HEK293 (cell line): ENCODE measurements around the gene SLC35F2.

Experiments
- CTCF ChIP-seq: fragments of 450-650 bp; formaldehyde crosslinking; IDR thresholded peaks from 2 replicates; pipeline ENCODE4 v1.5.1; 2016; ENCODE audit warnings: missing biosample characterization, missing genetic modification characterization
- MEIS1 ChIP-seq: sonication (generic); formaldehyde crosslinking; IDR thresholded peaks from 2 replicates; pipeline ENCODE4 v1.8.1; 2022; ENCODE audit warnings: missing genetic modification reagents, mild to moderate bottlenecking, borderline replicate concordance
- OSR2 ChIP-seq: fragments of 450-650 bp; formaldehyde crosslinking; IDR thresholded peaks from 2 replicates; pipeline ENCODE4 v1.5.1; 2016; ENCODE audit warnings: missing biosample characterization, missing genetic modification characterization
- OVOL3 ChIP-seq: fragments of 450-650 bp; formaldehyde crosslinking; IDR thresholded peaks from 2 replicates; pipeline ENCODE4 v1.5.1; 2016; ENCODE audit warnings: missing biosample characterization, missing genetic modification characterization
- SCRT1 ChIP-seq: fragments of 450-650 bp; formaldehyde crosslinking; IDR thresholded peaks from 2 replicates; pipeline ENCODE4 v1.5.1; 2016; ENCODE audit warnings: missing biosample characterization, missing genetic modification characterization, borderline replicate concordance
- TCF7L2 ChIP-seq: IDR thresholded peaks from 2 replicates; pipeline ENCODE4 v1.6.1; 2011; ENCODE audit warnings: low read depth, mild to moderate bottlenecking, inconsistent platforms, low read length, moderate library complexity, borderline replicate concordance
- ZNF121 ChIP-seq: fragments of 450-650 bp; formaldehyde crosslinking; IDR thresholded peaks from 2 replicates; pipeline ENCODE4 v1.5.1; 2016; ENCODE audit warnings: missing biosample characterization, missing genetic modification characterization
- ZNF133 ChIP-seq: fragments of 450-650 bp; formaldehyde crosslinking; IDR thresholded peaks from 2 replicates; pipeline ENCODE4 v1.5.1; 2016; ENCODE audit warnings: missing biosample characterization, missing genetic modification characterization
- ZNF157 ChIP-seq: fragments of 450-650 bp; formaldehyde crosslinking; IDR thresholded peaks from 2 replicates; pipeline ENCODE4 v1.5.1; 2016; ENCODE audit warnings: missing biosample characterization, missing genetic modification characterization
- ZNF292 ChIP-seq: fragments of 450-650 bp; formaldehyde crosslinking; IDR thresholded peaks from 2 replicates; pipeline ENCODE4 v1.5.1; 2016; ENCODE audit warnings: low read depth, missing biosample characterization, missing genetic modification characterization, borderline replicate concordance
- ZNF433 ChIP-seq: fragments of 450-650 bp; formaldehyde crosslinking; IDR thresholded peaks from 2 replicates; pipeline ENCODE4 v1.5.1; 2016; ENCODE audit warnings: missing biosample characterization, missing genetic modification characterization, low read depth
- ZNF548 ChIP-seq: fragments of 450-650 bp; formaldehyde crosslinking; IDR thresholded peaks from 2 replicates; pipeline ENCODE4 v1.5.1; 2016; ENCODE audit warnings: missing biosample characterization, missing genetic modification characterization
- ZNF561 ChIP-seq: fragments of 450-650 bp; IDR thresholded peaks from 2 replicates; pipeline ENCODE4 v1.5.1; 2018; ENCODE audit warnings: missing biosample characterization, missing genetic modification characterization, borderline replicate concordance
- ZSCAN16 ChIP-seq: fragments of 450-650 bp; formaldehyde crosslinking; IDR thresholded peaks from 2 replicates; pipeline ENCODE4 v1.5.1; 2016; ENCODE audit warnings: missing biosample characterization, missing genetic modification characterization

GRCh38 chr11:107780775-107781174 is 77.8 kb downstream of the SLC35F2 start:
- TF ChIP-seq ZSCAN16 (tag by site-specific recombination) (no peak), CTCF (tag by site-specific recombination) (no peak), ZNF157 (tag by site-specific recombination) (no peak), ZNF433 (tag by site-specific recombination) (no peak), OSR2 (no peak), ZNF121 (no peak), OVOL3 (no peak), MEIS1 (no peak), ZNF292 (tag by site-specific recombination) (no peak), ZNF133 (no peak), ZNF561 (tag by site-specific recombination) (no peak), TCF7L2 (no peak), ZNF548 (tag by site-specific recombination) (no peak), SCRT1 (tag by site-specific recombination) (no peak)
